K562 (cell line): ENCODE measurements around the gene PLS1. TPM values are rescaled to one million over a fixed set of nuclear protein-coding genes. Genes with fewer than 3 reads are reported as not detected.
A peak's percentile ranks its signal among the peaks of the same experiment; 100 is the strongest.

ENCODE experiments used
- CXXC5 ChIP-seq: fragments of 250-450 bp; sonication (Bioruptor Pico); IDR thresholded peaks from 2 replicates; pipeline ENCODE4 v1.8.0; 2022; ENCODE audit warnings: inconsistent platforms, mild to moderate bottlenecking, moderate library complexity
- ETV1 ChIP-seq: fragments of 450-650 bp; conservative IDR thresholded peaks from 2 replicates; pipeline ENCODE4 v1.6.1; 2016; ENCODE audit warnings: missing genetic modification characterization, control low read depth, low read depth, missing compliant biosample characterization
- FOSL1 ChIP-seq: fragments of 200-800 bp; sonication (Bioruptor generic); conservative IDR thresholded peaks from 2 replicates; pipeline ENCODE4 v1.6.1; 2016; ENCODE audit warnings: missing genetic modification characterization, missing compliant biosample characterization
- FOXJ2 ChIP-seq: fragments of 200-800 bp; sonication (Bioruptor generic); IDR thresholded peaks from 2 replicates; pipeline ENCODE4 v1.6.1; 2016; ENCODE audit warnings: missing genetic modification characterization, missing compliant biosample characterization
- KAT7 ChIP-seq: sonication (generic); formaldehyde crosslinking; IDR thresholded peaks from 2 replicates; pipeline ENCODE4 v1.8.0; 2022; ENCODE audit warnings: missing genetic modification reagents, mild to moderate bottlenecking, borderline replicate concordance
- KDM1A ChIP-seq, 2 experiments: fragments of 450-650 bp; IDR thresholded peaks; 2 replicates each; pipeline ENCODE4 v1.6.1; 2016; ENCODE audit warnings: mild to moderate bottlenecking in 2 of 2
- NR2C1 ChIP-seq, 2 experiments: fragments of 450-650 bp; IDR thresholded peaks; 2 replicates each; pipeline ENCODE4 v1.6.1; 2017; ENCODE audit warnings: mild to moderate bottlenecking in 2 of 2, antibody characterized with exemption in 1 of 2, inconsistent platforms in 1 of 2, missing compliant biosample characterization in 1 of 2, missing genetic modification characterization in 1 of 2
- NR3C1 ChIP-seq: sonication (generic); formaldehyde crosslinking; IDR thresholded peaks from 2 replicates; pipeline ENCODE4 v1.8.1; 2022; ENCODE audit warnings: missing genetic modification reagents
- SMARCA4 ChIP-seq: fragments of 450-650 bp; IDR thresholded peaks from 2 replicates; pipeline ENCODE4 v1.6.1; 2016
- TFAM ChIP-seq: fragments of 250-450 bp; sonication (Bioruptor Pico); conservative IDR thresholded peaks from 2 replicates; pipeline ENCODE4 v1.5.0; 2021; ENCODE audit warnings: mild to moderate bottlenecking, moderate library complexity
- ZNF445 ChIP-seq: fragments of 250-450 bp; sonication (Bioruptor Pico); IDR thresholded peaks from 2 replicates; pipeline ENCODE4 v1.4.0; 2020; ENCODE audit warnings: low read depth, mild to moderate bottlenecking, moderate library complexity
- polyA plus RNA-seq, 8 experiments: library from polyadenylated mRNA; depleted of rRNA in 4 of 8; stranded (reverse) in 5 of 8; unstranded in 3 of 8; fragments of >200 nt; fragmentation: Nextera tagmentation in 2 of 8; fragmentation: Illumina TruSeq in 1 of 8; extraction: Ambion mirVana in 2 of 8; extraction: Trizol in 1 of 8; gene quantifications; 2 replicates each; pipeline versions ENCODE4 v1.2.1 to v1.2.3, GENCODE V29; 2011 to 2014; ENCODE audit warnings: inconsistent platforms in 1 of 8, missing spikeins in 1 of 8
- total RNA-seq, 7 experiments: library from RNA; depleted of rRNA in 6 of 7; stranded (reverse); fragments of >200 nt in 6 of 7; fragmentation: Illumina TruSeq in 2 of 7; extraction: Trizol in 2 of 7; gene quantifications; 2 replicates each; pipeline versions ENCODE4 v1.2.1 to v1.2.3, GENCODE V29; 2011 to 2021; ENCODE audit warnings: low replicate concordance in 1 of 7
- TF ChIP-seq, protein P1 (sequence below): fragments of 450-650 bp; IDR thresholded peaks from 2 replicates; pipeline ENCODE4 v1.6.1; 2016; ENCODE audit warnings: mild to moderate bottlenecking, moderate library complexity
- TF ChIP-seq, protein P2 (sequence below), 2 experiments: IDR thresholded peaks in 1 of 2; conservative IDR thresholded peaks in 1 of 2; 2 replicates each; pipeline ENCODE4 v1.6.1; 2016; ENCODE audit warnings: low read depth in 2 of 2, mild to moderate bottlenecking in 1 of 2, missing compliant biosample characterization in 1 of 2, missing genetic modification characterization in 1 of 2, moderate library complexity in 1 of 2

The PLS1 gene
- total and polyA plus RNA-seq, 9 of the 15 experiments (the other 6 are each of a cell fraction or from before 2014, with no cell fraction given), result 6.1 to 21.3 (median 13.0) TPM

DNA sequence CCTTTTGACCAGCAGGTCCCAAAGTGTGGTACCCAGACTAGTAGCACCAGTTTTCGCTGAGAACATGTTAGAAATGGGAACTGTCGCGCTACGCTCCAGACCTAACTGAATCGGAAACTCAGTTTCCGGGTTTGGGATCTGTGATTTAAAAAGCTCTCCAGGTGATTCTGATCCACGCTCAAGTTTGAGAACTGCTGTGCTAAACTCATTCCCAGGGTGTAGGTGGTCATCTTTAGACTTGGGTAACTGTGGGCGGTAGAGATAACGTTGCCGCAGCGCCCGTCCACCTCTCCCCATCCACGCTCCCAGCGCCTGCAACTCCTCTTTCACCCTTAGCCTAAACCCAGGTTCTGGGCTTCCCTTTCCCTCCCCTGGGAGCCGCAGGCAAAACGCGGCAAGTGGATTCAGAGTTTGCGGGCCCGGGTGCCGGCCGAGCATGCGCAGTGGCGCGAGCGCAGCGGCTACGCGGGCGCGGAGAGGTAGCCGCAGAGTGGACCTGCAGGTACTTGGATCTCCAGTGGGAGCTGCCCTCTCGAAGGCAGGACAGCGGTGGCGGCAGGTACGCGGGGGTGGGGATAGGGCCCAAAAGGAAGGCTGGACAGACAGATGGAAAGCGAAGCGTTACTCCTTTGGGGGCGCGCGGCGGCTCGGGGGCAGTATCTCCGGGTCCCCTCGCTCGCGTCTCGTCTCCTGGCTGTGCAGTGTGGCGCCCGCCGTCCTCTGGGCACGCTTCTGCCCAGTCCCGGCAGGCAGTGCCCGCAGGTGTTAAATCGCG is at the start of gene PLS1 (continued):
- TF ChIP-seq, protein P1, sequence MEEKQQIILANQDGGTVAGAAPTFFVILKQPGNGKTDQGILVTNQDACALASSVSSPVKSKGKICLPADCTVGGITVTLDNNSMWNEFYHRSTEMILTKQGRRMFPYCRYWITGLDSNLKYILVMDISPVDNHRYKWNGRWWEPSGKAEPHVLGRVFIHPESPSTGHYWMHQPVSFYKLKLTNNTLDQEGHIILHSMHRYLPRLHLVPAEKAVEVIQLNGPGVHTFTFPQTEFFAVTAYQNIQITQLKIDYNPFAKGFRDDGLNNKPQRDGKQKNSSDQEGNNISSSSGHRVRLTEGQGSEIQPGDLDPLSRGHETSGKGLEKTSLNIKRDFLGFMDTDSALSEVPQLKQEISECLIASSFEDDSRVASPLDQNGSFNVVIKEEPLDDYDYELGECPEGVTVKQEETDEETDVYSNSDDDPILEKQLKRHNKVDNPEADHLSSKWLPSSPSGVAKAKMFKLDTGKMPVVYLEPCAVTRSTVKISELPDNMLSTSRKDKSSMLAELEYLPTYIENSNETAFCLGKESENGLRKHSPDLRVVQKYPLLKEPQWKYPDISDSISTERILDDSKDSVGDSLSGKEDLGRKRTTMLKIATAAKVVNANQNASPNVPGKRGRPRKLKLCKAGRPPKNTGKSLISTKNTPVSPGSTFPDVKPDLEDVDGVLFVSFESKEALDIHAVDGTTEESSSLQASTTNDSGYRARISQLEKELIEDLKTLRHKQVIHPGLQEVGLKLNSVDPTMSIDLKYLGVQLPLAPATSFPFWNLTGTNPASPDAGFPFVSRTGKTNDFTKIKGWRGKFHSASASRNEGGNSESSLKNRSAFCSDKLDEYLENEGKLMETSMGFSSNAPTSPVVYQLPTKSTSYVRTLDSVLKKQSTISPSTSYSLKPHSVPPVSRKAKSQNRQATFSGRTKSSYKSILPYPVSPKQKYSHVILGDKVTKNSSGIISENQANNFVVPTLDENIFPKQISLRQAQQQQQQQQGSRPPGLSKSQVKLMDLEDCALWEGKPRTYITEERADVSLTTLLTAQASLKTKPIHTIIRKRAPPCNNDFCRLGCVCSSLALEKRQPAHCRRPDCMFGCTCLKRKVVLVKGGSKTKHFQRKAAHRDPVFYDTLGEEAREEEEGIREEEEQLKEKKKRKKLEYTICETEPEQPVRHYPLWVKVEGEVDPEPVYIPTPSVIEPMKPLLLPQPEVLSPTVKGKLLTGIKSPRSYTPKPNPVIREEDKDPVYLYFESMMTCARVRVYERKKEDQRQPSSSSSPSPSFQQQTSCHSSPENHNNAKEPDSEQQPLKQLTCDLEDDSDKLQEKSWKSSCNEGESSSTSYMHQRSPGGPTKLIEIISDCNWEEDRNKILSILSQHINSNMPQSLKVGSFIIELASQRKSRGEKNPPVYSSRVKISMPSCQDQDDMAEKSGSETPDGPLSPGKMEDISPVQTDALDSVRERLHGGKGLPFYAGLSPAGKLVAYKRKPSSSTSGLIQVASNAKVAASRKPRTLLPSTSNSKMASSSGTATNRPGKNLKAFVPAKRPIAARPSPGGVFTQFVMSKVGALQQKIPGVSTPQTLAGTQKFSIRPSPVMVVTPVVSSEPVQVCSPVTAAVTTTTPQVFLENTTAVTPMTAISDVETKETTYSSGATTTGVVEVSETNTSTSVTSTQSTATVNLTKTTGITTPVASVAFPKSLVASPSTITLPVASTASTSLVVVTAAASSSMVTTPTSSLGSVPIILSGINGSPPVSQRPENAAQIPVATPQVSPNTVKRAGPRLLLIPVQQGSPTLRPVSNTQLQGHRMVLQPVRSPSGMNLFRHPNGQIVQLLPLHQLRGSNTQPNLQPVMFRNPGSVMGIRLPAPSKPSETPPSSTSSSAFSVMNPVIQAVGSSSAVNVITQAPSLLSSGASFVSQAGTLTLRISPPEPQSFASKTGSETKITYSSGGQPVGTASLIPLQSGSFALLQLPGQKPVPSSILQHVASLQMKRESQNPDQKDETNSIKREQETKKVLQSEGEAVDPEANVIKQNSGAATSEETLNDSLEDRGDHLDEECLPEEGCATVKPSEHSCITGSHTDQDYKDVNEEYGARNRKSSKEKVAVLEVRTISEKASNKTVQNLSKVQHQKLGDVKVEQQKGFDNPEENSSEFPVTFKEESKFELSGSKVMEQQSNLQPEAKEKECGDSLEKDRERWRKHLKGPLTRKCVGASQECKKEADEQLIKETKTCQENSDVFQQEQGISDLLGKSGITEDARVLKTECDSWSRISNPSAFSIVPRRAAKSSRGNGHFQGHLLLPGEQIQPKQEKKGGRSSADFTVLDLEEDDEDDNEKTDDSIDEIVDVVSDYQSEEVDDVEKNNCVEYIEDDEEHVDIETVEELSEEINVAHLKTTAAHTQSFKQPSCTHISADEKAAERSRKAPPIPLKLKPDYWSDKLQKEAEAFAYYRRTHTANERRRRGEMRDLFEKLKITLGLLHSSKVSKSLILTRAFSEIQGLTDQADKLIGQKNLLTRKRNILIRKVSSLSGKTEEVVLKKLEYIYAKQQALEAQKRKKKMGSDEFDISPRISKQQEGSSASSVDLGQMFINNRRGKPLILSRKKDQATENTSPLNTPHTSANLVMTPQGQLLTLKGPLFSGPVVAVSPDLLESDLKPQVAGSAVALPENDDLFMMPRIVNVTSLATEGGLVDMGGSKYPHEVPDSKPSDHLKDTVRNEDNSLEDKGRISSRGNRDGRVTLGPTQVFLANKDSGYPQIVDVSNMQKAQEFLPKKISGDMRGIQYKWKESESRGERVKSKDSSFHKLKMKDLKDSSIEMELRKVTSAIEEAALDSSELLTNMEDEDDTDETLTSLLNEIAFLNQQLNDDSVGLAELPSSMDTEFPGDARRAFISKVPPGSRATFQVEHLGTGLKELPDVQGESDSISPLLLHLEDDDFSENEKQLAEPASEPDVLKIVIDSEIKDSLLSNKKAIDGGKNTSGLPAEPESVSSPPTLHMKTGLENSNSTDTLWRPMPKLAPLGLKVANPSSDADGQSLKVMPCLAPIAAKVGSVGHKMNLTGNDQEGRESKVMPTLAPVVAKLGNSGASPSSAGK, result peak; percentile 44
- TF ChIP-seq FOXJ2 (tag) (peak; percentile 69; the same call in 1 of the 2 replicates), NR3C1 (no peak), ETV1 (tag) (no peak), ZNF445 (CRISPR knock-in tag) (no peak), NR2C1 (IDR thresholded peaks at IDR 0.05) (no peak), NR2C1 (tag; IDR thresholded peaks at IDR 0.05) (no peak), KDM1A (IDR thresholded peaks at IDR 0.05) (peak; percentile 56 to 82), SMARCA4 (peak; percentile 33; the same call in 1 of the 2 replicates), FOSL1 (peak; percentile 20), CXXC5 (peak; percentile 79), TFAM (CRISPR knock-in tag) (no peak), KAT7 (peak; percentile 55; the same call in 1 of the 2 replicates)
- TF ChIP-seq, protein P2, sequence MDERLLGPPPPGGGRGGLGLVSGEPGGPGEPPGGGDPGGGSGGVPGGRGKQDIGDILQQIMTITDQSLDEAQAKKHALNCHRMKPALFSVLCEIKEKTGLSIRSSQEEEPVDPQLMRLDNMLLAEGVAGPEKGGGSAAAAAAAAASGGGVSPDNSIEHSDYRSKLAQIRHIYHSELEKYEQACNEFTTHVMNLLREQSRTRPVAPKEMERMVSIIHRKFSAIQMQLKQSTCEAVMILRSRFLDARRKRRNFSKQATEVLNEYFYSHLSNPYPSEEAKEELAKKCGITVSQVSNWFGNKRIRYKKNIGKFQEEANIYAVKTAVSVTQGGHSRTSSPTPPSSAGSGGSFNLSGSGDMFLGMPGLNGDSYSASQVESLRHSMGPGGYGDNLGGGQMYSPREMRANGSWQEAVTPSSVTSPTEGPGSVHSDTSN (CRISPR knock-in tag; IDR thresholded peaks at IDR 0.05; ENCODE audit: low read depth), result no peak
- TF ChIP-seq, protein P2 (tag; conservative IDR thresholded peaks at IDR 0.05; ENCODE audit: low read depth), result no peak
